Thyroid gland (tissue), 4 donors: ENCODE data around the gene UFD1.

Experiments used
- CTCF ChIP-seq, 6 experiments: fragments of 200-600 bp in 3 of 6; fragments of 450-650 bp in 3 of 6; sonication (generic) in 3 of 6; IDR thresholded peaks; one replicate each; pipeline ENCODE4 v1.5.1; 2016 to 2019; ENCODE audit warnings: antibody characterized with exemption in 6 of 6, mild to moderate bottlenecking in 2 of 6, inconsistent platforms in 1 of 6, moderate library complexity in 1 of 6
- POLR2A ChIP-seq, 2 donors: fragments of 450-650 bp; IDR thresholded peaks; one replicate each; pipeline ENCODE4 v1.6.1; 2017; ENCODE audit warnings: antibody characterized with exemption in 2 of 2, mild to moderate bottlenecking in 2 of 2, moderate library complexity in 1 of 2

- TF ChIP-seq CTCF (IDR thresholded peaks at IDR 0.05) = no peak
- no peak for TF ChIP-seq POLR2A (IDR thresholded peaks at IDR 0.05)
Observed at GRCh38 chr22:19405652-19406051, 73.3 kb downstream of the UFD1 start.
